Measurements from ENCODE around the gene KDM7A. TPM values are rescaled to one million over a fixed set of nuclear protein-coding genes. Genes with fewer than 3 reads are reported as not detected.

The KDM7A gene
- total and polyA plus RNA-seq, 2 donors from 2014 or later = 2.2 to 14.2 TPM

DNA sequence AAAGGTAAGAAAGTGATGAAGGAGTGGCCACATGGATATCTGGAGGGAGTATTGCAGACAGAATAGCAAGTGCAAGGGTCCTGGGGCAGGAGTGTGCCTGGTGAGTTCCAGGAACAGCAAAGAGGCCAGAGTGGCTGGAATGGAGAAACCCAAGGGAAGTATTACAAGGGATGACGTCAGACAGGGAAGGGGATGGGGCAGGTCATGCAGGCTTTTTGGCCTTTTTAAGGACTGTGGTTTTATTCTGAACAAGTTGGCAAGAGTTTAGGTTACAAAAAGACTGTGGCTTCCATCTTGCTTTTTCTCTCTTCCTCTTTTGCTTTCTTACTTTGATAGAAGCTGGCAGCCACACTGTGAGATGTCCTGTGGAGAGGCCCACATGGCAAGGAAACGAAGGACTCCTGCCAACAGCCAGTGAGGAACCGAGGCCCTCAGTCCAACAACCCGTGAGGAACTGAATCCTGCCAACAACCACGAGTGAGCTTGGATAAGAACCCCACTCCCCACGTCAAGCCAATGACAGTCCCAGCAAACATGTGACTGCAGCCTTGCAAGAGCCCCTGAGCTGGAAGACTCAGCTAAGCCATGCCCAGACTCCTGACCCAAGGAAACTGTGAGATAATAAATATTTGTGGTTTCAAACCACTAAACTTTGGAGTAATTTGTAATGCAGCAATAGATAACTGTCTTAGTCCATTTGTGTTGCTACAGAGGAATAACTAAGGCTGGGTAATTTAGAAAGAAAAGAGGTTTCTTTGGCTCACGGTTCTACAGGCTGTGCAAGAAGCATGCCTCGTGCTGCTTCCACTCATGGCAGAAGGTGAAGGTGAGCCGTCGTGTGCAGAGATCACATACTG, 19.8 kb upstream of the KDM7A start:
- Histone ChIP-seq H3K27me3 (ENCODE audit: control insufficient read depth, insufficient read depth, low read length) (no peaks in the 10 kb centered on the region), H3K9ac (ENCODE audit: low read length in 3 of 3) (no peak overlapping the region), H3K4me3 (ENCODE audit: low read length in 3 of 3) (no peak overlapping the region), H3K4me1 (ENCODE audit: control insufficient read depth in 2 of 3, insufficient read depth in 2 of 3, low read depth in 1 of 3, low read length in 3 of 3) (no peaks in the 10 kb centered on the region), H3K9me3 (ENCODE audit: control insufficient read depth in 2 of 3, insufficient read depth in 1 of 3, low read length in 3 of 3) (no peaks in the 10 kb centered on the region), H3K36me3 (ENCODE audit: control insufficient read depth in 2 of 3, insufficient read depth in 3 of 3, low read length in 3 of 3) (no peaks in the 10 kb centered on the region), H3K27ac (ENCODE audit: low read depth in 2 of 2, low read length in 2 of 2) (no peak overlapping the region)
- FAIRE-seq (no peak), DNase-seq (no peak)
- intact Hi-C loops (cut with DNase I) = no loop called here
- TF ChIP-seq, protein P1, sequence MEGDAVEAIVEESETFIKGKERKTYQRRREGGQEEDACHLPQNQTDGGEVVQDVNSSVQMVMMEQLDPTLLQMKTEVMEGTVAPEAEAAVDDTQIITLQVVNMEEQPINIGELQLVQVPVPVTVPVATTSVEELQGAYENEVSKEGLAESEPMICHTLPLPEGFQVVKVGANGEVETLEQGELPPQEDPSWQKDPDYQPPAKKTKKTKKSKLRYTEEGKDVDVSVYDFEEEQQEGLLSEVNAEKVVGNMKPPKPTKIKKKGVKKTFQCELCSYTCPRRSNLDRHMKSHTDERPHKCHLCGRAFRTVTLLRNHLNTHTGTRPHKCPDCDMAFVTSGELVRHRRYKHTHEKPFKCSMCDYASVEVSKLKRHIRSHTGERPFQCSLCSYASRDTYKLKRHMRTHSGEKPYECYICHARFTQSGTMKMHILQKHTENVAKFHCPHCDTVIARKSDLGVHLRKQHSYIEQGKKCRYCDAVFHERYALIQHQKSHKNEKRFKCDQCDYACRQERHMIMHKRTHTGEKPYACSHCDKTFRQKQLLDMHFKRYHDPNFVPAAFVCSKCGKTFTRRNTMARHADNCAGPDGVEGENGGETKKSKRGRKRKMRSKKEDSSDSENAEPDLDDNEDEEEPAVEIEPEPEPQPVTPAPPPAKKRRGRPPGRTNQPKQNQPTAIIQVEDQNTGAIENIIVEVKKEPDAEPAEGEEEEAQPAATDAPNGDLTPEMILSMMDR (IDR thresholded peaks at IDR 0.05; ENCODE audit: borderline replicate concordance, extremely low read depth, insufficient read depth) = no peak

DNA sequence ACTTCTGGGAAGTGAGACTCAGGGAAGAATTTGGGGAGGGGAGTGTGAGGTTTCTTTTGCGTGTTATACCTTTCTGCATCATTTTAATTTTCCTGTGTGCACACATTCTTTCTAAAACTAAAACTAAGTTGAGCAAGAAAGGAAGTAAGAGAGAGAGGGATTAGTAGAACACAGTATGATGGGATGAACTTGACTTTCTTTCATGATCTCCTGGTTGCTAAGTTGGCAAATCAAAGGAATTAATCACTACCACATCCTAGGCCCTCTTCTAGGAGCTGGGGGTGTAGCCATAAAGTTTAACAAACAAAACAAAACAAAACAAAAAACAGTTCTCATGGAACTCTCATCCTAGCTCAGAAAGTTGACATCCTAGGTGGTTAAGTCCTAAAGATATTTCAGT, 19.1 kb upstream of the KDM7A start:
- no peak overlapping the region for H3K27ac ChIP-seq (ENCODE audit: low read depth in 2 of 2, low read length in 2 of 2)
- intact Hi-C loops (cut with DNase I) = no loop called here
- H3K9me3 ChIP-seq (ENCODE audit: control insufficient read depth in 2 of 3, insufficient read depth in 1 of 3, low read length in 3 of 3) = no peaks in the 10 kb centered on the region
- H3K4me3 ChIP-seq (ENCODE audit: low read length in 3 of 3) = no peak overlapping the region
- no peak for FAIRE-seq
- no peak for DNase-seq
- TF ChIP-seq, protein P1 (IDR thresholded peaks at IDR 0.05; ENCODE audit: borderline replicate concordance, extremely low read depth, insufficient read depth) = no peak
- no peak overlapping the region for H3K9ac ChIP-seq (ENCODE audit: low read length in 3 of 3)
- no peaks in the 10 kb centered on the region for H3K27me3 ChIP-seq (ENCODE audit: control insufficient read depth, insufficient read depth, low read length)
- no peaks in the 10 kb centered on the region for H3K36me3 ChIP-seq (ENCODE audit: control insufficient read depth in 2 of 3, insufficient read depth in 3 of 3, low read length in 3 of 3)
- H3K4me1 ChIP-seq (ENCODE audit: control insufficient read depth in 2 of 3, insufficient read depth in 2 of 3, low read depth in 1 of 3, low read length in 3 of 3) = no peaks in the 10 kb centered on the region

- FAIRE-seq (no peak), DNase-seq (no peak)
- TF ChIP-seq, protein P1 (IDR thresholded peaks at IDR 0.05; ENCODE audit: borderline replicate concordance, extremely low read depth, insufficient read depth) = no peak
- H3K4me1 ChIP-seq (ENCODE audit: control insufficient read depth in 2 of 3, insufficient read depth in 2 of 3, low read depth in 1 of 3, low read length in 3 of 3) = no peaks in the 10 kb centered on the region
- no peak overlapping the region for H3K4me3 ChIP-seq (ENCODE audit: low read length in 3 of 3)
- H3K27ac ChIP-seq (ENCODE audit: low read depth in 2 of 2, low read length in 2 of 2) = no peak overlapping the region
- H3K9me3 ChIP-seq (ENCODE audit: control insufficient read depth in 2 of 3, insufficient read depth in 1 of 3, low read length in 3 of 3) = no peaks in the 10 kb centered on the region
- H3K27me3 ChIP-seq (ENCODE audit: control insufficient read depth, insufficient read depth, low read length) = no peaks in the 10 kb centered on the region
- H3K36me3 ChIP-seq (ENCODE audit: control insufficient read depth in 2 of 3, insufficient read depth in 3 of 3, low read length in 3 of 3) = no peaks in the 10 kb centered on the region
- H3K9ac ChIP-seq (ENCODE audit: low read length in 3 of 3) = no peak overlapping the region
- intact Hi-C loops (cut with DNase I) = no loop called here
These were observed 15.8 kb upstream of the KDM7A start for GRCh38 chr7:140192620-140193019.

Measured in kidney (tissue), 14 donors.